Stomach smooth muscle (tissue), 2 donors: ENCODE measurements around the gene CCDC60.

Source experiments
- H3K27ac ChIP-seq: one replicate; pipeline ENCODE4 v1.7.0; 2013; ENCODE audit warnings: mild to moderate bottlenecking, low read length, inconsistent platforms
- H3K27me3 ChIP-seq, 2 donors: one replicate each; pipeline ENCODE4 v1.7.0; 2013; ENCODE audit warnings: low read length in 2 of 2; ENCODE audit not compliant: insufficient read depth in 2 of 2, control insufficient read depth in 1 of 2
- H3K36me3 ChIP-seq, 2 donors: one replicate each; pipeline ENCODE4 v1.7.0; 2013; ENCODE audit warnings: low read length in 2 of 2; ENCODE audit not compliant: control insufficient read depth in 2 of 2, insufficient read depth in 2 of 2
- H3K4me1 ChIP-seq: one replicate; pipeline ENCODE4 v1.7.0; 2013; ENCODE audit warnings: low read length; ENCODE audit not compliant: control insufficient read depth, insufficient read depth
- H3K4me3 ChIP-seq, 2 donors: one replicate each; pipeline ENCODE4 v1.7.0; 2013; ENCODE audit warnings: low read length in 2 of 2
- H3K9ac ChIP-seq, 2 donors: one replicate each; pipeline ENCODE4 v1.7.0; 2013; ENCODE audit warnings: low read length in 2 of 2, mild to moderate bottlenecking in 1 of 2
- H3K9me3 ChIP-seq, 2 donors: one replicate each; pipeline ENCODE4 v1.7.0; 2013; ENCODE audit warnings: low read length in 2 of 2; ENCODE audit not compliant: control insufficient read depth in 2 of 2
- donor health status: healthy.
- donor health status: Pancreatic carcinoma.

CCDC60 gene

DNA sequence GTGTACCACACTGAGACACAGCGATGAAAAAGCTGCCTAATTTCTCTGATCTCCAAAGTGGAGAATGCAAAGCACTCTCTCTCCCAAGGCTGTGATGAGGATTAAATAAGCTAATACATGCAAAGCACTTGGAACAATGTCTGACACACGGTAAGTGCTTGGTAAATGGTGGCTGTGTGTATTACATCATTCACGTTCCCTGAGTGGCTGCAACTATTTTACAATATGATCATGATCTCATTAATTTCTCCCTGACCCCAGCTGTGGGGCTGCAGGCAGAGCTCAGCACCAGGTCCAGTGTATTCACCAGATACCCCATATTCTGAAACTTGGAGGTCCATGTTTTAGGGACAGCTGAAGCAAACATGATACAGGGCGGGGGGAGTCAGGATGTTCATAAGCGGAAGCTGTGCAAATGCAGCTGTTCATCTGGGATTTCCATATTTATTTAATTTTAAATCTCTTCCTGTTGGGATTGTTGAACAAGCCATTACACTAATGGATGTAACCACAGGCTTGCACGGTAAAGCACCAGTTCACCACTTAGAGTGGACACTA lies 106.4 kb downstream of the CCDC60 start:
- Histone ChIP-seq H3K36me3 (no peaks in the 10 kb centered on the region), H3K27me3 (peaks cover 3% of the 10 kb centered on the region in 2 donors), H3K27ac (no peak overlapping the region), H3K4me3 (no peak overlapping the region), H3K4me1 (no peaks in the 10 kb centered on the region), H3K9ac (no peak overlapping the region), H3K9me3 (no peaks in the 10 kb centered on the region)

DNA sequence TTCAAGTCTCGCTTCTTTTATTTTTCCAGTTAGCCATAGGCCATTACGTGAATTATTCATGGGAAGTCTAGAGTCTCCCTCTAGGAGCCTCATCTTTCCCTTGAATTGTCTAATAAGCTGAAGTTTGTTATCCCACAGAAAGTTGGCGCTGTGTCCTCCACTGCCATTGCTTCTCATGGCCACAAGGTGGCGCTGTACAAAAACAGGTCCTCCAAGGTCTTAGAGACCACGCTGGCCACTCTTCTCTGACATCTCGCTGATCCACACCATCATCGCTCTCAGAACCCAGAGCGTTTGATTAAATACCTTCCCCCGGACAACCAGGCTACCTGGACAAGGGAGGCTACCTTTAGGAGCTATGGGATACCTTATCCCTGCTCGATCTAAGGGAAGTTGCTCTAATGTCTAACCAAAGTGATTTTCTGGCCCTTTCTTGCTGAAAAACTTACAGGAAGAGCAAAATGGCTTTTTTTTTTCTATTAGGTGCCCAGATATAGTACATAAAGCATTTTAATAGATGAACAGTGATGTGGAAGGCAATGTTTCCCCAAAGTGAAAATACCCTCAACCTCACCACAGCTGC lies 110.0 kb downstream of the CCDC60 start:
- Histone ChIP-seq H3K9ac (no peak overlapping the region), H3K4me1 (peaks cover 9% of the 10 kb centered on the region), H3K4me3 (no peak overlapping the region), H3K27me3 (no peaks in the 10 kb centered on the region), H3K9me3 (no peaks in the 10 kb centered on the region), H3K27ac (no peak overlapping the region), H3K36me3 (no peaks in the 10 kb centered on the region)

DNA sequence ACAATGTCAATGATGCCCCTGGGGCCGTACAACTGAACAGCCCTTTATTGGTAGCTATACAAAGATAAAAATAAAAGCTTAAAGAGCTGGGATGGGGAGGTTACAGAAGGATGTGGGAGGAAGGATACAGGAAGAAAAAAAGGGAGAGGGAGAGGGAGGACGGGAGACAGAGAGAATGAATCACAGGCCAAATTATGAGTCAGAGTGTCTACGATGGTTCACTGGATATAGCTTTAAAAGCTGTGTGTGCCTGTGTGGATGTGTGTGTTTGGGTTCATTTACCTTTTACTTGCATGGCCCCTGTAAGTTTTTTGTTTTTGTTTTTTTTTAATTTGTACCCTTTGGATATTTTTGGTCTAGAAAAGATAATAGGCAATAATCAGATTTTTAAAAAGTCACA lies 111.9 kb downstream of the CCDC60 start:
- Histone ChIP-seq H3K27me3 (no peaks in the 10 kb centered on the region), H3K27ac (no peak overlapping the region), H3K4me3 (no peak overlapping the region), H3K9ac (no peak overlapping the region), H3K9me3 (no peaks in the 10 kb centered on the region), H3K4me1 (peaks cover 9% of the 10 kb centered on the region), H3K36me3 (no peaks in the 10 kb centered on the region)

DNA sequence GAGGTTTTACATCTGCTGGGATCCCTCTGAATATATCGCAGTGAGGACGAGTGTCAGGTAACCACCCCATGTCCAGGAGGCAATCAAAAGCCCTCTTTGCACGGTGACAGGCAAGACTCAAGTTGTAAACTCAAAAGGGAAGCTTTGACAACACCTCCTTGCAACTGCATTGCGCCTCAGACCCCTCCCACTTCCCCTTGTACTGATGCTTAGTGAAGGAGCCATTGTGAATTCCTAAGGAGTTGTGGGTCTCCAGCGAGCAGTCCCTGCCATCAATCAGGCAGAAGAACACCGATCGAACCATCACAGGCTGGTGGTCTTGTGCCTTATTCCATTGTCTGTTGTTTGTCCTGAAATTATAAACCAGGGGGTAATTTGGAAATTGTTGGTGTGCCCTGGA lies 112.6 kb downstream of the CCDC60 start:
- no peaks in the 10 kb centered on the region for H3K27me3 ChIP-seq
- no peaks in the 10 kb centered on the region for H3K9me3 ChIP-seq
- no peak overlapping the region for H3K4me3 ChIP-seq
- no peak overlapping the region for H3K27ac ChIP-seq
- H3K36me3 ChIP-seq, result no peaks in the 10 kb centered on the region
- H3K9ac ChIP-seq, result no peak overlapping the region
- H3K4me1 ChIP-seq, result peaks cover 9% of the 10 kb centered on the region

DNA sequence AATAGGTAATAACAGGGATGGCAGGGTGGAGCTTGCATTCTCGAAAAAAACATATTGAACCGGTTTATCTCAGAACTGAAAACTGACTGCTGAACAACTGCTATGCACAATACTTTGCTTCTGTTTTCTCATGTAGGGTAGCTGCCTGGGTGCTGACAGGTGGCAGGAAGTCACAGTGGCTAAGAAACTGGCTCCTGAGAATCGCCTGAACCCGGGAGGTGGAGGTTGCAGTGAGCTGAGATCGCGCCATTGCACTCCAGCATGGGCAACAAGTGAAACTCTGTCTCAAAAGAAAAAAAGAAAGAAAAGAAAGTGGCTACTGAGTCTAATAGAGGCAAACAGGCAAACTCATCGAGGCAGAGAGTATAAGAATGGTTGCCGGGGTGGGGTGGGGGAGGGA lies 113.1 kb downstream of the CCDC60 start:
- Histone ChIP-seq H3K4me1 (peaks cover 9% of the 10 kb centered on the region), H3K9ac (no peak overlapping the region), H3K27me3 (no peaks in the 10 kb centered on the region), H3K4me3 (no peak overlapping the region), H3K36me3 (no peaks in the 10 kb centered on the region), H3K27ac (no peak overlapping the region), H3K9me3 (no peaks in the 10 kb centered on the region)

DNA sequence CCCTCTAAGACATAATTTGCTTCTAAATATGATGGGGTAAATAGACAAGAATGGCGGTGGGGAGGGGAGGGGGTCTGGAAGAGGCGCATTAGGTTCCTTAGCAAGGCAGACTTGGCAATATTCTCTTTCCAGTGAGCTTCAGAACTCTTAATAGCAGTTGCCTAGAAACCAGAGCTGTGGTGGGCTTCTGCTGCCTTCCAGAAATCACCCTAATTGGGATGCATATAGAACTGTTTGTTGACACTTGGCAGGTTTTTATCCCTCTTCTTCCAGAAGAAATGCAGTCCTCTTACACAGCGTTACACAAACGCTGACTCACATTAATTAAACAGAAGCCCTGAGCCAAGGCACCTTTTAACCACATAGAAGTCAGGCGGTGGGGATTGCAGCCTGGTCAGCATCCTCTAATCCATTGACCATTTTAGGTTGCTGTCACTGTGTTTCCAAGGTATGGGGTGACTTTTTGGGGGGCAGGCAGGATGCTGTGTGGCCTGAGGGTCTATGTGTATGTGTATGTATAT lies 114.1 kb downstream of the CCDC60 start:
- Histone ChIP-seq H3K27ac (no peak overlapping the region), H3K4me3 (no peak overlapping the region), H3K9ac (no peak overlapping the region), H3K27me3 (no peaks in the 10 kb centered on the region), H3K36me3 (no peaks in the 10 kb centered on the region), H3K4me1 (peaks cover 9% of the 10 kb centered on the region), H3K9me3 (no peaks in the 10 kb centered on the region)

DNA sequence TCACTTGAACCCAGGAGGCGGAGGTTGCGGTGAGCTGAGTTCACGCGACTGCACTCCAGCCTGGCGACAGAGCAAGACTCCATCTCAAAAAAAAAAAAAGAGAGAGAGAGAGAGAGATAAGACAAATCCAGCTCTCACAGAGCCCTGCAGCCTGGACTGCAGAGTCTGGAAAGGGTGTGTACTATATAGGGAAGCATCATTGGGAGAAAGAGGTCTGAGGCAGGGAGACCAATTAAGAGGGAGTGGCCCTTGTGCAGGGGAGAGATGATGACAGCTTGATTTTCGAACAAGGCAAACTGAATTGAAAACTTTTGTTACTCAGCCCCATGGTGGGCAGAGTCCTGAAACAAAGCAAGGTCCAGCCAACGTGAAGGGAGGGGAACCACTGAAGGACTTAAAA lies 116.2 kb downstream of the CCDC60 start:
- no peak overlapping the region for H3K27ac ChIP-seq
- H3K27me3 ChIP-seq, result no peaks in the 10 kb centered on the region
- no peak overlapping the region for H3K9ac ChIP-seq
- H3K4me3 ChIP-seq, result no peak overlapping the region
- no peaks in the 10 kb centered on the region for H3K9me3 ChIP-seq
- H3K4me1 ChIP-seq, result peaks cover 9% of the 10 kb centered on the region
- H3K36me3 ChIP-seq, result no peaks in the 10 kb centered on the region

DNA sequence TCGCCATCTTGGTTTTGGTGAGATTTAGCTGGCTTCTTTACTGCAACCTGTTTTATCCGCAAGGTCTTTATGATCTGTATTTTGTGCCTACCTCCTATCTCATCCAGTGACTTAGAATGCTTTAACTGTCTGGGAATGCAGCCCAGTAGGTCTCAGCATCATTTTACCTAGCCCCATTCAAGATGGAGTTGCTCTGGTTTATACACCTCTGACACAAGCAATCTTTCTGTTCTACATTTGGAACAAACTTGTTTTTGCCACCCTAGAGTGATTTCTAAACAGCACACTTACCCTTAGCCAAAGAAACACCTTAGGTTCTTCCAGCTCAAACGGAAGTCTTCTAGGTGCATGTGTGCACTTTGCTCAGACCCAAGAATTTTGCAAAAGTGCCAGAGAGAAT lies 122.3 kb downstream of the CCDC60 start:
- Histone ChIP-seq H3K27ac (no peak overlapping the region), H3K36me3 (no peaks in the 10 kb centered on the region), H3K9me3 (peaks cover 4% of the 10 kb centered on the region in 2 donors), H3K4me1 (no peaks in the 10 kb centered on the region), H3K4me3 (no peak overlapping the region), H3K27me3 (no peaks in the 10 kb centered on the region), H3K9ac (no peak overlapping the region)

DNA sequence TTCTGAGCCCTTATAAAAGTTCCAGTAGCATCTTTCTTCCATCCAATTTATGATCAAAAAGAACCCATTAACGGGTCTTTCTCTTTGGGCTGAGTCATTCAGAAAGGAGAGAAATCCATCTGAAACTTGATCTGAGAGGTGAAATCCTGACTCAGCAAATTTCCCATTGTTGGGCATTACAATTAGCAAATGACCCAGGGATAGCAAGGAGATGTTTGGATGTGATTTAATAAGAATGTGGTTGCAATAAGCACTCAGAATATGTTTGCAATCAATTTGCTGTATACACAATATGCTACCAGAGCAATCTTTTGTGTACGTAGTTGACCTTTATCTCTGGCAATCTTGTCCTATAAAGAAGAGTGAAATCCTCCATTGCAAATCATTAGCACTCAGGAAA lies 122.7 kb downstream of the CCDC60 start:
- H3K27me3 ChIP-seq, result no peaks in the 10 kb centered on the region
- no peaks in the 10 kb centered on the region for H3K36me3 ChIP-seq
- no peak overlapping the region for H3K4me3 ChIP-seq
- peaks cover 4% of the 10 kb centered on the region in 2 donors for H3K9me3 ChIP-seq
- H3K9ac ChIP-seq, result no peak overlapping the region
- no peak overlapping the region for H3K27ac ChIP-seq
- no peaks in the 10 kb centered on the region for H3K4me1 ChIP-seq

DNA sequence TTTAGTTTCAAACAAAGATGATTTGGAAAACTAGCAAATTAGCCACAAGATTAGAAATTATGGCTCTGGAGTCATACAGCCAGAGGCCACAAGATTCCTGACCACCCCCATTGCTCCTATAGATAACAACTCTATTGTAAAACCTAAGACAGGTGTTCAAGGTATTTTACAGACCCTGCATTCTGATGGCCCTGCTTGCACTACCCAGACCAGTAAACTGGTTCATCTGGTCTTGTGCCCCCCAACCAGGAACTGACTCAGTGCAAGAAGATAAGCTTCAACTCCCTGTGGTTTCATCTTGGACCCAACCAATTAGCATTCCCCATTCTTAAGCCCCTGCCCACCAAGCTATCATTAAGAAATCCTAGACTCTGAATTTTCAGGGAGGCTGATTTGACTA lies 125.0 kb downstream of the CCDC60 start:
- Histone ChIP-seq H3K4me3 (no peak overlapping the region), H3K9me3 (peaks cover 4% of the 10 kb centered on the region in 2 donors), H3K36me3 (no peaks in the 10 kb centered on the region), H3K4me1 (no peaks in the 10 kb centered on the region), H3K9ac (no peak overlapping the region), H3K27ac (no peak overlapping the region), H3K27me3 (no peaks in the 10 kb centered on the region)

DNA sequence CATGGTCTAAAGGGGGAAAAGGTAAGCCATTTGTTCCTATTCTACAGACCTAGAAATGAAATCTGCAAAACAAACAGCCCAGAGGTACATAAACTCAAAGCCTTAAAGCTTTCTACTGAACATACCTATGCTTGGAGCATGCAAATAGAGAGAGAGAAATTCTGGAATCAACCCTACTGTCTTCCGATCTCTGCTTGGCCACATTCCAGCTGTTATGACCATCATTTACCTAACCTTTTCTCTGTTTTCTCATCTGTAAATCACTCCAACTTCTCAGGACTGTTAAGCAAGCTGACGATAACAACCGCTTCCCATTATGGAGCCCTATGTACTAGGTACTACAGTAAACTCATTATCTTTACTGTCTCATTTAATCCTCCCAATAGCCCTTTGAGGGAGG lies 126.3 kb downstream of the CCDC60 start:
- Histone ChIP-seq H3K36me3 (no peaks in the 10 kb centered on the region), H3K27me3 (no peaks in the 10 kb centered on the region), H3K9me3 (peaks cover 4% of the 10 kb centered on the region in 2 donors), H3K4me3 (no peak overlapping the region), H3K27ac (no peak overlapping the region), H3K9ac (no peak overlapping the region), H3K4me1 (no peaks in the 10 kb centered on the region)
